ENCODE results near the gene EXOSC2. TPM values are rescaled to one million over a fixed set of nuclear protein-coding genes. Genes with fewer than 3 reads are reported as not detected.

EXOSC2 gene
- total and polyA plus RNA-seq, 2 of the 13 experiments (the other 11 are each of a cell fraction or from before 2014, with no cell fraction given) = 27.5 to 63.8 TPM

GRCh38 chr9:130689937-130690700 lies 3.5 kb upstream of the EXOSC2 start (continued):
- no peak for TF ChIP-seq ZUFSP (CRISPR knock-in tag; IDR thresholded peaks at IDR 0.05; ENCODE audit: borderline replicate concordance)
- no peak for TF ChIP-seq LCORL (IDR thresholded peaks at IDR 0.05)
- no peak for TF ChIP-seq LCORL (CRISPR knock-in tag; IDR thresholded peaks at IDR 0.05)
- no peak for TF ChIP-seq KDM2A (CRISPR knock-in tag; IDR thresholded peaks at IDR 0.05; ENCODE audit: borderline replicate concordance, low read depth)
- TF ChIP-seq ZNF563 (CRISPR knock-in tag; IDR thresholded peaks at IDR 0.05) = no peak
- TF ChIP-seq PATZ1 (CRISPR knock-in tag; IDR thresholded peaks at IDR 0.05) = no peak
- peak; percentile 62; the same call in 1 of the 2 replicates for TF ChIP-seq ZNF501 (CRISPR knock-in tag; IDR thresholded peaks at IDR 0.05)
- no peak for TF ChIP-seq ZNF776 (CRISPR knock-in tag; IDR thresholded peaks at IDR 0.05)
- TF ChIP-seq KAT8 (CRISPR knock-in tag; IDR thresholded peaks at IDR 0.05) = peak; percentile 65; the same call in 1 of the 2 replicates
- no peak for TF ChIP-seq MAZ (IDR thresholded peaks at IDR 0.05; ENCODE audit: borderline replicate concordance, low read depth, low read length)
- TF ChIP-seq MAZ (CRISPR knock-in tag; IDR thresholded peaks at IDR 0.05; ENCODE audit: low read depth) = no peak
- TF ChIP-seq NFIC (IDR thresholded peaks at IDR 0.05; ENCODE audit: low read length) = no peak
- TF ChIP-seq SOX5 (CRISPR knock-in tag; IDR thresholded peaks at IDR 0.05; ENCODE audit: borderline replicate concordance) = no peak
- TF ChIP-seq KDM1A (CRISPR knock-in tag; IDR thresholded peaks at IDR 0.05) = no peak
- TF ChIP-seq ZFP36 (IDR thresholded peaks at IDR 0.05; ENCODE audit: borderline replicate concordance, low read depth, low read length, partially characterized antibody) = no peak
- no peak for TF ChIP-seq ZNF382 (CRISPR knock-in tag; IDR thresholded peaks at IDR 0.05; ENCODE audit: borderline replicate concordance)
- 0 out of 2 replicates have a peak, but pooled peaks have one; percentile 33 for TF ChIP-seq ZFY (CRISPR knock-in tag; IDR thresholded peaks at IDR 0.05)
- no peak for TF ChIP-seq U2AF2 (IDR thresholded peaks at IDR 0.05; ENCODE audit: low read depth, low read length)
- 0 out of 2 replicates have a peak, but pooled peaks have one; percentile 20 for TF ChIP-seq MED1 (CRISPR knock-in tag; IDR thresholded peaks at IDR 0.05)
- TF ChIP-seq HIVEP1 (CRISPR knock-in tag; IDR thresholded peaks at IDR 0.05) = no peak
- no peak for TF ChIP-seq ZNF552 (CRISPR knock-in tag; IDR thresholded peaks at IDR 0.05; ENCODE audit: borderline replicate concordance)
- TF ChIP-seq SP4 (CRISPR knock-in tag; IDR thresholded peaks at IDR 0.05) = 0 out of 2 replicates have a peak, but pooled peaks have one; percentile 19
- no peak for TF ChIP-seq E2F1 (CRISPR knock-in tag; IDR thresholded peaks at IDR 0.05)
- no peak for TF ChIP-seq ZNF34 (CRISPR knock-in tag; IDR thresholded peaks at IDR 0.05; ENCODE audit: borderline replicate concordance)
- no peak for TF ChIP-seq ZNF790 (CRISPR knock-in tag; IDR thresholded peaks at IDR 0.05; ENCODE audit: borderline replicate concordance)
- no peak for TF ChIP-seq DBP (CRISPR knock-in tag; IDR thresholded peaks at IDR 0.05; ENCODE audit: not compliant biosample characterization)
